Karpas-422 (cell line): ENCODE measurements around the gene CNGA3. TPM values are rescaled to one million over a fixed set of nuclear protein-coding genes. Genes with fewer than 3 reads are reported as not detected.
"Not testable (repeated sequence)": the region's sequence is repeated elsewhere in the genome, so short reads cannot be mapped to it uniquely, and the experiment has no call there.

Experiments used
- DNase-seq: peaks from one replicate; pipeline ENCODE4 v3.0.0-alpha.2; 2015
- H2AFZ ChIP-seq: fragments of 200-600 bp; sonication (generic); 2 replicates; pipeline ENCODE4 v1.6.1; 2014; ENCODE audit warnings: antibody characterized with exemption, low read length, mixed read lengths
- H3K27ac ChIP-seq: fragments of 200-600 bp; sonication (generic); 2 replicates; pipeline ENCODE4 v1.5.1; 2014; ENCODE audit warnings: mild to moderate bottlenecking, low read length, moderate library complexity
- H3K27me3 ChIP-seq: fragments of 200-600 bp; sonication (generic); 2 replicates; pipeline ENCODE4 v1.6.1; 2014; ENCODE audit warnings: low read length, mixed read lengths
- H3K36me3 ChIP-seq: fragments of 200-600 bp; sonication (generic); 2 replicates; pipeline ENCODE4 v1.6.1; 2014; ENCODE audit warnings: low read length, mixed read lengths; ENCODE audit not compliant: insufficient read depth
- H3K4me1 ChIP-seq: fragments of 200-600 bp; sonication (generic); 2 replicates; pipeline ENCODE4 v1.6.1; 2014; ENCODE audit warnings: mild to moderate bottlenecking, low read length, mixed read lengths
- H3K4me2 ChIP-seq: fragments of 200-600 bp; sonication (generic); 2 replicates; pipeline ENCODE4 v1.6.1; 2014; ENCODE audit warnings: low read length, low read depth, mild to moderate bottlenecking; ENCODE audit not compliant: poor library complexity, severe bottlenecking
- H3K4me3 ChIP-seq: fragments of 200-600 bp; sonication (generic); 2 replicates; pipeline ENCODE4 v1.5.1; 2014; ENCODE audit warnings: mild to moderate bottlenecking, antibody characterized with exemption, low read length, mixed read lengths
- H3K79me2 ChIP-seq: fragments of 200-600 bp; sonication (generic); 2 replicates; pipeline ENCODE4 v1.6.1; 2014; ENCODE audit warnings: mild to moderate bottlenecking, low read length, mixed read lengths
- H3K9ac ChIP-seq: fragments of 200-600 bp; sonication (generic); 2 replicates; pipeline ENCODE4 v1.6.0; 2014; ENCODE audit warnings: low read length
- H3K9me2 ChIP-seq: fragments of 200-600 bp; sonication (generic), shearing (Covaris generic); replicated peaks from 2 replicates; pipeline ENCODE4 v1.6.0; 2014; ENCODE audit warnings: mild to moderate bottlenecking, low read length, moderate library complexity; ENCODE audit not compliant: insufficient read depth
- H3K9me3 ChIP-seq: fragments of 300-700, 200-600 bp; sonication (generic); 2 replicates; pipeline ENCODE4 v1.6.1; 2014; ENCODE audit warnings: low read length, mixed read lengths
- H4K20me1 ChIP-seq: fragments of 200-600 bp; sonication (generic); 2 replicates; pipeline ENCODE4 v1.6.1; 2014; ENCODE audit warnings: mild to moderate bottlenecking, antibody characterized with exemption, low read length, low read depth; ENCODE audit not compliant: insufficient read depth
- total RNA-seq: library from RNA; depleted of rRNA; stranded (reverse); fragments of >200 nt; shearing (Covaris generic); gene quantifications from 2 replicates; pipeline ENCODE4 v1.2.3, GENCODE V29; 2014; ENCODE audit warnings: low replicate concordance

The CNGA3 gene
- total RNA-seq, 1 experiment from 2014 or later = 0.07 TPM

DNA sequence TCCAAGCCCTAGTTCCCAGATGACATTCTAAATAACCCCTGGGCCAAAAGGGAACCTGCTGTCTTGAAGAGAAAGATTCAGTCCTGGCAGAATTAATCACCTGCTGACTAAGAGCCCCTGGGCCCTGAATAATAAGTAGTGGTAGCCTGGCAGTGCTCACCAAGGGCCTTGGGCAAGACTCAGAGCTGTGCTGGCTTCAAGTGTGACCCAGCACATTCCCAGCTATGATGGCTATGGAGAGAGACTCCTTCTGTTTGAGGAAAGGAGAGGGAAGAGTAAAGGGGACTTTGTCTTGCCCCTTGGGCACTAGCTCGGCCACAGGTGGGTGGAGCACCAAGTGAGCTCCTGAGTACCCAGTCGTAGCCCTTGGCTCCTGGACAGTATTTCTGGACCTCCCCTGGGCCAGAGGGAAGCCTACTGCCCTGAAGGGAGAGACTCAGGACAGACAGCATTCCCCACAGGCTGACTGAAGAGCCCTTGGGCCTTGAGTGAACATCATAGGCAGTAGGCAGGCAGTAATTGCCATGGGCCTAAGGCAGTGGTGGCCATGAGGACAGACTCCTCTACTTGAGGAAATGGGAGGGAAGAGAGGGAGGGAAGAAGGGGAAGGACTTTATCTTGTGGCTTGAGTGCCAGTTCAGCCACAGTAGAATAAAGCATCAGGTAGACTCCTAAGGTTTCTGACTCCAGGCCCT lies 58.4 kb downstream of the CNGA3 start:
- H3K27ac ChIP-seq = no peak overlapping the region
- DNase-seq = no peak
- no peaks in the 10 kb centered on the region for H3K4me1 ChIP-seq
- no peaks in the 10 kb centered on the region for H3K36me3 ChIP-seq
- no peaks in the 10 kb centered on the region for H3K9me3 ChIP-seq
- H3K9me2 ChIP-seq = no peaks in the 10 kb centered on the region
- H2AFZ ChIP-seq = no peak overlapping the region
- no peaks in the 10 kb centered on the region for H4K20me1 ChIP-seq
- no peaks in the 10 kb centered on the region for H3K79me2 ChIP-seq
- no peaks in the 10 kb centered on the region for H3K27me3 ChIP-seq
- no peak overlapping the region for H3K9ac ChIP-seq
- H3K4me2 ChIP-seq = no peak overlapping the region
- H3K4me3 ChIP-seq = no peak overlapping the region

GRCh38 chr2:98405301-98405700 lies 59.0 kb downstream of the CNGA3 start:
- Histone ChIP-seq H2AFZ (no peak overlapping the region), H4K20me1 (no peaks in the 10 kb centered on the region), H3K27ac (no peak overlapping the region), H3K9ac (no peak overlapping the region), H3K79me2 (no peaks in the 10 kb centered on the region), H3K4me2 (no peak overlapping the region), H3K36me3 (no peaks in the 10 kb centered on the region), H3K4me3 (no peak overlapping the region), H3K9me3 (no peaks in the 10 kb centered on the region), H3K4me1 (no peaks in the 10 kb centered on the region), H3K9me2 (no peaks in the 10 kb centered on the region), H3K27me3 (no peaks in the 10 kb centered on the region)
- no peak for DNase-seq

- Histone ChIP-seq H3K4me1 (peaks cover 3% of the 10 kb centered on the region; the same call in 1 of the 2 replicates), H3K9me2 (no peaks in the 10 kb centered on the region), H3K27me3 (no peaks in the 10 kb centered on the region), H3K4me3 (no peak overlapping the region), H3K4me2 (no peak overlapping the region), H3K36me3 (no peaks in the 10 kb centered on the region), H4K20me1 (no peaks in the 10 kb centered on the region), H2AFZ (no peak overlapping the region), H3K9me3 (no peaks in the 10 kb centered on the region), H3K79me2 (no peaks in the 10 kb centered on the region), H3K27ac (no peak overlapping the region), H3K9ac (no peak overlapping the region)
- no peak for DNase-seq
Measured at GRCh38 chr2:98408155-98408554, 61.9 kb downstream of the CNGA3 start.

GRCh38 chr2:98412751-98413458 lies 66.6 kb downstream of the CNGA3 start:
- no peaks in the 10 kb centered on the region for H4K20me1 ChIP-seq
- H3K27ac ChIP-seq = no peak overlapping the region
- no peak overlapping the region for H2AFZ ChIP-seq
- no peak overlapping the region for H3K4me3 ChIP-seq
- H3K27me3 ChIP-seq = no peaks in the 10 kb centered on the region; the same call in 1 of the 2 replicates
- H3K4me2 ChIP-seq = no peak overlapping the region
- H3K4me1 ChIP-seq = peaks cover 3% of the 10 kb centered on the region; the same call in 1 of the 2 replicates
- H3K9ac ChIP-seq = no peak overlapping the region
- DNase-seq = peak; percentile 90
- H3K9me2 ChIP-seq = no peaks in the 10 kb centered on the region
- H3K79me2 ChIP-seq = no peaks in the 10 kb centered on the region
- no peaks in the 10 kb centered on the region; the same call in 1 of the 2 replicates for H3K9me3 ChIP-seq
- no peaks in the 10 kb centered on the region for H3K36me3 ChIP-seq

GRCh38 chr2:98414246-98414645 lies 68.0 kb downstream of the CNGA3 start:
- not testable (repeated sequence) for H3K9me2 ChIP-seq, H3K9ac ChIP-seq, H3K79me2 ChIP-seq, H3K4me2 ChIP-seq, H3K27me3 ChIP-seq, H3K36me3 ChIP-seq, H3K4me3 ChIP-seq, H3K4me1 ChIP-seq, H2AFZ ChIP-seq, H3K9me3 ChIP-seq, H3K27ac ChIP-seq, H4K20me1 ChIP-seq, DNase-seq

- H3K9ac ChIP-seq, H3K9me2 ChIP-seq, H3K27ac ChIP-seq, H3K4me3 ChIP-seq, H3K36me3 ChIP-seq, H4K20me1 ChIP-seq, H2AFZ ChIP-seq, H3K27me3 ChIP-seq, H3K79me2 ChIP-seq, H3K4me2 ChIP-seq, DNase-seq, H3K4me1 ChIP-seq, H3K9me3 ChIP-seq: not testable (repeated sequence)
Measured at GRCh38 chr2:98415719-98416248, 69.5 kb downstream of the CNGA3 start.

DNA sequence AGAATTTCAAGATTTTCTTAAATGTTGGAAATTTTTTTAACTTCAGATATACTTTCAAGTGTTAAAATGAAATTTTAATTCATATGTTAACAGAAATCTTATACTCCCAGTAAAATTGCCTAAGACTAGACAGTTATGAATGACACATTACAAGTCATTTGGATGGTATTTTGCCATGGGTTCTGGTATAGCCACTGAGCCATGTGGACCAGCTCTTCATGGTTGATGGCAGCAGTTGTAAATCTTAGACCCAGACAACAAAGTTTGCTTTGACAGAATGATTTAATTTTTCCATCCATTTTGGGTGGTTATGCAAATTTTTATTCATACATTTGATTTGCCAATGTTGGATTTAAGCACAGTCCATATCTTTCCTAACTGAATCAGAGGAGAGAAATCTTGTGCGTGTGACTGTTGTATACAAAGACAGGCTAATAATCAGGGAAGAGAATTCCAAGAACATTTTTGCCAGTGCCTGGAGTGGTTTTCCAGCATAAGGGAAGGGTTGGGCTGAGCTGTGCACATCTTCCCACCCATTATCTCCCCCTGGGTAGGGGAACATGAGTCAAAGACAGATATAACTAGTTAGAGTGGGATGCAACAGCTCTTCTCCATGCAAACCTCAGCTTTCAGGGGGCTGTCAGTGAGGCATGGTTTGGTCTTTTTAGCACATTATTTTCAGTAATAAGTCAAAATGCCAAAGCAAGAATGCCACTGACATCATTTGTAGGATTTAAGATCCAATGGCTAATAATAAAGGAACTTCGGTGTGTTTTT lies 70.3 kb downstream of the CNGA3 start:
- no peak overlapping the region for H3K4me2 ChIP-seq
- H3K9ac ChIP-seq = no peak overlapping the region

DNA sequence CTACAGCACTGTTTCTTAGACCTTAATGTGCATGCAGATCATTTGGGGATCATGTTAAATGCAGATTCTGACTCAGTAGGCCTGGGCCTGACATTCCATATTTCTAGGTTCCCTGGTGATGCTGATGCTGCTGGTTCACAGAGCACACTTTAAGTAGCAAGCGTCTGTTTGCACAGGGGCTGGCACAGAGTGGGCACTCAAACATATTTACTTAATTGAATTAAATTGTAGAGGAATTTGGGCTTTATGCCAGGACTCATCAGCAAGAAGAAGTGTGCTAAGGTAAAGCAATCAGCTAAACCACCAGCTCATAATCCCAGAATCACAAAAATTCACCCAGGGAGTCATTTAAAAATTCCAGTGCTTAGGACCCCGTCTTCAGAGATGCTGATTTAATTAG lies 73.3 kb downstream of the CNGA3 start:
- H3K79me2 ChIP-seq = no peaks in the 10 kb centered on the region
- H3K4me1 ChIP-seq = no peaks in the 10 kb centered on the region
- no peak overlapping the region for H3K4me3 ChIP-seq
- H3K27me3 ChIP-seq = no peaks in the 10 kb centered on the region; the same call in 1 of the 2 replicates
- H2AFZ ChIP-seq = no peak overlapping the region
- H3K9me2 ChIP-seq = no peaks in the 10 kb centered on the region
- H3K9ac ChIP-seq = no peak overlapping the region
- H4K20me1 ChIP-seq = no peaks in the 10 kb centered on the region
- H3K9me3 ChIP-seq = no peaks in the 10 kb centered on the region; the same call in 1 of the 2 replicates
- no peaks in the 10 kb centered on the region for H3K36me3 ChIP-seq
- no peak for DNase-seq
- H3K27ac ChIP-seq = no peak overlapping the region
- H3K4me2 ChIP-seq = no peak overlapping the region

More for the DNA sequence above, 70.3 kb downstream of the CNGA3 start:
- no peak overlapping the region for H3K4me3 ChIP-seq
- H4K20me1 ChIP-seq = no peaks in the 10 kb centered on the region
- H3K9me3 ChIP-seq = no peaks in the 10 kb centered on the region; the same call in 1 of the 2 replicates
- peaks cover 3% of the 10 kb centered on the region; the same call in 1 of the 2 replicates for H3K4me1 ChIP-seq
- no peak overlapping the region for H3K27ac ChIP-seq
- H2AFZ ChIP-seq = no peak overlapping the region
- no peaks in the 10 kb centered on the region for H3K79me2 ChIP-seq
- H3K27me3 ChIP-seq = no peaks in the 10 kb centered on the region; the same call in 1 of the 2 replicates
- no peaks in the 10 kb centered on the region for H3K9me2 ChIP-seq
- no peak for DNase-seq
- no peaks in the 10 kb centered on the region for H3K36me3 ChIP-seq
